HG02588 (cell line): Measurements from ENCODE around the gene NPR3.
"Not testable (repeated sequence)": the region's sequence is repeated elsewhere in the genome, so short reads cannot be mapped to it uniquely, and the experiment has no call there.

Experiments used
- ATAC-seq: cut with Tn5 transposase; IDR thresholded peaks from one replicate; pipeline ENCODE4 v1.9.1; 2021; ENCODE audit warnings: mild to moderate bottlenecking, moderate library complexity; ENCODE audit not compliant: unreplicated experiment

NPR3 gene

DNA sequence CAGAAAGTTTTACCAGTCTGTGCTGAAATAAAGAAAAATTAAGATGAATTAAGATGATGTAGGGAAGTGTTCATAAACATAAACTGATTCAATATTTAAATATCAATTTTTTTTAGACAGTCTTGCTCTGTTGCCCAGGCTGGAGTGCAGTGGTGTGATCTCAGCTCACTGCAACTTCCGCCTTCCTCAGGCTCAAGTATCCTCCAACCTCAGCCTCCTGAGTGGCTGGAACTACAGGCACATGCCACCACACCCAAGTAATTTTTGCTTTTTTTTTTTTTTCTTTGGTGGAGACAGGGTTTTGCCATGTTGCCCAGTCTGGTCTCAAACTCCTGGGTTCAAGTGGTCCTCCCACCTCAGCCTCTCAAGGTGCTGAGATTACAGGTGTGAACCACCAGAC is 94.3 kb downstream of the NPR3 start:
- ATAC-seq: not testable (repeated sequence)

GRCh38 chr5:32805971-32806638 is 95.0 kb downstream of the NPR3 start:
- no peak for ATAC-seq

GRCh38 chr5:32808783-32809182 is 97.7 kb downstream of the NPR3 start:
- ATAC-seq: no peak

DNA sequence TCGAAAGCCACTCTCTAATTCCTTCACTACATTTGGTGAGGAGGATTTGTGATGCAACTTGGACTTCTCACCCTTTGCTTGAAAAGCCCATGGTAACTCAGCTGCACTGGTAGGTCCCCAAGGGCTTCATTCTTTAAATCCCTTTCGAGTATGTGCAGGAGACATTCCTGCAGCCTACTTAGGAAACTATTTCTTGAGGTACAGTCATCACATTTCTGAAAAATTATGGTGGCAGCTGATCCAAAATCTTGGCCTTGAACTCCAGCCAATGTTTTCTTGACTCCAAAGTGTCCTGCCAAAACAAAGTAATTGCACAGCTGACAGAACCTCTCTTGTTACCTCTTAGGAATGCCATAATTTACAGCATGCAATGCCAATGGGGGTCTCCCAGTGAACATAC is 99.7 kb downstream of the NPR3 start:
- no peak for ATAC-seq

GRCh38 chr5:32812399-32812798 is 101.3 kb downstream of the NPR3 start:
- ATAC-seq: no peak

GRCh38 chr5:32814141-32814540 is 103.0 kb downstream of the NPR3 start:
- ATAC-seq: no peak

DNA sequence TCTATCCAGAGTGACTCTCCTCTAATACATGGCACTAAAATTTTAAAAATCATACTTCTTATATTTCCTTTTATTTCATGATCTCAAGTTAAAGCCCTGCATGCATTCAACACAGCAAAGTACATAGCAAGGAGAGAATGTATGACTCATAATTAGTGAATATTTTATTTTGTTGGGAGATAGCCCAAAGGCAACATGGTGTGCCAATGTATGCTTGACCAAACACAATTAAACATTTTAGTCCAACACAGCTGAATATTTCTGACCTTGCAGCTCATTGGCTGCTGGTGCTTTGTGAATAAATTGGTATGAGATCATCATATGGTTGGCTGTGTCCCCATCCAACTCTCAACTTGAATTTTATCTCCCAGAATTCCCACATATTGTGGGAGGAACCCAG is 103.5 kb downstream of the NPR3 start:
- ATAC-seq: no peak

DNA sequence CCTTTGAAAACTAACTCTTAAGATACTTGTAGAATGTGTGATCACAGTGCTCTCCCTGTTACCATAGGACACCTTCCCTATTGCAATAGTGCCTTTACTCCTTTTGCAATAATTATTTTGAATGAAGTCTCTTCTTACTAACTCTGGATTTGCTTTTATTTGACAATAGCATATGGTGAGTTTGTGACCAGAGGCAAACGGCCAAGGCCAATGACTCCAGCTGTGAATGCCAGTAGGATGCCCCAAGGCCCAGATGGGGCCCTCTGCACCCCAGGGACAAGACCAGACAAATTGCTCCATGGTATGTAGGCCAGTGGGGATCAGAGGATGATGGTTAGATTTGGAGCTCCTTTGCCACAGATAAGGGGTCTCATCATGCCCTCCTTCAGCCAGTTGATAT is 116.9 kb downstream of the NPR3 start:
- ATAC-seq: no peak

- no peak for ATAC-seq
Measured at GRCh38 chr5:32828492-32828891, 117.4 kb downstream of the NPR3 start.

DNA sequence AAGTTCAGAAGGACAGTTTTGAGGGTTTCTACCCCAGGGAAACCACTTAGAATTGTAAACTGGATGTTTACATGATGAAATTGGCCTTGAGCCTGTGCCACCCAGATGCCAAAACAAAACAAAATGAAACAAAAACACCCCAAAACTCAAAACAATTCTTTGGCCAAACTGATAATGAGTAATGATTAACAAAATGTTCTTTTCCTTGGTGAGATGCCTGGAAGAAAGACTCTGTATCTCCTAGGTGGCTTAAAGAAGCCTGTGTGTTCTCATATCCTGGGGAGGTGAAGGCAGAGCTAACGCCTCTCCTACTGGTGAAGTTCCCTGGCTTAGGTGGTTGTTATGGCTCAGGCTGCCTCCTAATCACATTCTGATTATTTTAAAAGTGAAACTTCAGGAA is 120.5 kb downstream of the NPR3 start:
- no peak for ATAC-seq

DNA sequence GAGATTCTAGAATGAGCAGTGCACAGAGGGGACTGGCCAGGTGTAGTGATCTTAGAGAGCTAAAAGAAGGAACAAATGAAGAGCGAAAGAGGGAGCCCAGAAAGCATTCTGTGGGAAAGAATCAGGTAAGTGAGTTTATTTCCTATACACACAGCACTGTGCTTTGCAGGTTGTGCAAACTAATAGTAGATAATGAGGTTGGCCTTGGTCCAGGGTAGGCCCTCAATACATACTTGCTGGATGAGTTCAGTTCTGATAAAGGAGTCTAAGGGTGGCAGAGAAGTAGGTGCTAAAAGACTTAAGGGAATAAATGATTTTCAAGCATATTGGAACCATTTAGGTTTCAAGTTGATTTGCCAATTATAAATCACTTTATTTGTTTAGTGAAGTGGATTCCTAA is 122.0 kb downstream of the NPR3 start:
- ATAC-seq: no peak

DNA sequence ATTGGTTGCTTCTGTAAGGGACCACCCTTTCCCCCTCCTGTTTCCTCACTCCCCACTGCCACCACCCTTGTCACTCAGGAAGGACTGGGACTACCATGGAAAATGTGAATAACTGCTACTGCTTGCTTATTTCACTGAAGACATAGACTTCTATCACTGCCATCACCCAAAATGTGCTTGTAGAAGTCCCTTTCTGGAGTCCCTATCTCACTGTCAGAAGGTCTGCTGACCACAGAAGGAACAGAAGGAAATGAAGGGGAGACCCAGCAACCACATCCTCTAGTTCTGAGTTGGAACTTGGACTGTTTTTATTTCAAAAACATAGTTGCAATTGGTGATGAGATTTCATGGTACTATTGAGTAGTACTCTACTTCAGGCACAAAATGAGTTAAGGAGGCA is 122.5 kb downstream of the NPR3 start:
- no peak for ATAC-seq

- no peak for ATAC-seq
Measured at GRCh38 chr5:32834251-32834650, 123.1 kb downstream of the NPR3 start.

DNA sequence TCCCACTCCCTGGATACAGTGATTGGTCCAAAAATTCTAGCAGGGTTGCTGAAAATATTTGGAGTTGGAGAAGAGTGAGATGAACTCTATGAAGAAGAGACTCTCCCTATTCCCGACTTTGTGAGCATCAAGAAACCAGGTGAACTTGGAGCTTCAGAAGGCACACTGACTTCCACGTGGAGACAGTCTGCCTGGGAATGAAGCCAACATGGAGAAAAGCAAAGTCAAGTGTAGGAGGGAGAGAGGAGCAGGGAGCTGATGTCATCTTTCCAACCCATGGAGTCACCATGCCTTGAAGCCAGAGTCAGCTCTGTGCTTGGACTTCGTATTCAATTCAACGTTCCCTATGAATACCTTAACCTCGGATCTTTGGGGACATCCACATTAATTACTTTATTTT is 125.1 kb downstream of the NPR3 start:
- no peak for ATAC-seq

DNA sequence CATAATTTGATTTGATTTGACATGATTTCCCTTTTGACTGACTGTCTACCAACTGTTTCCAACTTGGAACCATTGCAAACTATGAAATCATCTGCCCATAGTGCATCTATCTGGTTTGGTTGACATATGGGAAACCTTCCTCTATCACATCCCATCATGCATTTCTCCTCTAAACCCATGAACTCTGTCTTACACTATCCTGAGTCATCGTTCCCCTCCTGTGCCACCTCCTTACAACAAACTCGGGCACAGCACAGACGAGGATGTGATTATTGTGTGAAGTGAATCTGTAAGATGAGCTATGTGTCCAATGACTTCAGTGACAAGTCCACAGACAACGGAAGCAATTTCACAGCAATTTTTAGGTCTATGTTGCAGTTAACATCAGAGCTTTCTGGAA is 126.1 kb downstream of the NPR3 start:
- ATAC-seq: no peak

GRCh38 chr5:32839106-32839505 is 128.0 kb downstream of the NPR3 start:
- no peak for ATAC-seq

DNA sequence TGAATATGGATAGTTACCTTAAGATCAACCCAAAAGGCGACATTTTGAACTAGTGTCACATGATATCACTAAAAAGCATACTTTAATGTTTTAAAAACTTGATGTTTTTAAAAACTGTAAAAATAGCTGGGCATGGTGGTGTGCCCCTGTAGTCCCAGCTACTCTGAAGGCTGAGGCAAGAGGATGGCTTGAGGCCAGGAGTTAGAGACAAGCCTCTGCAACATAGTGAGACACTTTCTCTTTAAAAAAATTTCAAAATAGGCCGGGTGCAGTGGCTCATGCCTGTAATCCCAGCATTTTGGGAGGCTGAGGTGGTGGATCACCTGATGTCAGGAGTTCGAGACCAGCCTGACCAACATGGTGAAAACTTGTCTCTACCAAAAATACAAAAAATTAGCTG is 129.5 kb downstream of the NPR3 start:
- ATAC-seq: no peak
